NCI-H2196 (cell line): ENCODE measurements around the gene FAM9A.

ENCODE experiments used
- DNase-seq: peaks from one replicate; lab custom pipeline; 2025; ENCODE audit not compliant: unreplicated experiment; lab: John Stamatoyannopoulos, UW

The FAM9A gene

DNA sequence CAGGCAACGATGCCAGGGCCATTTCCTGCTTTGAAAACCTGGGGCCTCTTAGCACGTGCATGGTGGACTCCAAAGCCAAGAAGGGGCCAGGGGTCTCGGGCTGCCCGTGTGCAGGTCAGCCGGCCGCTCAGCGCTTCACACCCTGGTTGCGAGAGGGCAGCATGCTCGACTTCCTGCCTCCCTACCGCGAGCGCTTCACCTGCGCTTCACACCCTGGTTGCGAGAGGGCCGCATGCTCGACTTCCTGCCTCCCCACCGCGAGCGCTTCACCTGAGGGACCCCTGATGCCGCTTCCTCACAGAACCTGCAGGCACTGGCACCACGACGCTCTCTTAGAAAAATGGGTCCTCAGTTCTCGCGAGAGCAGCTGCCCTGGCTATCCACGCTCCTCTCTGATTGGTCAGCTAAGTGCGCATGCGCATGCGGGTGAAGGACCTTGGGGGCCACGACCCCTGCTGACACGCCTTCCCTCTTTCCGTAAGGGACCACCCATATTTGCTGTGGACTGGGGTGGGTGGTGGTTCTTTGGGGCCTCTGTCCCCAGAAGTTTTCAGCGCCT is at the start of gene FAM9A:
FAM9A (minus strand) TSS at position 343 of the 559 bp plus-strand sequence. CDS start 1,212 bp downstream, outside the sequence.
- no peak for DNase-seq

- DNase-seq = no peak
Observed at GRCh38 chrX:8850478-8850877, 49.3 kb upstream of the FAM9A start.

DNA sequence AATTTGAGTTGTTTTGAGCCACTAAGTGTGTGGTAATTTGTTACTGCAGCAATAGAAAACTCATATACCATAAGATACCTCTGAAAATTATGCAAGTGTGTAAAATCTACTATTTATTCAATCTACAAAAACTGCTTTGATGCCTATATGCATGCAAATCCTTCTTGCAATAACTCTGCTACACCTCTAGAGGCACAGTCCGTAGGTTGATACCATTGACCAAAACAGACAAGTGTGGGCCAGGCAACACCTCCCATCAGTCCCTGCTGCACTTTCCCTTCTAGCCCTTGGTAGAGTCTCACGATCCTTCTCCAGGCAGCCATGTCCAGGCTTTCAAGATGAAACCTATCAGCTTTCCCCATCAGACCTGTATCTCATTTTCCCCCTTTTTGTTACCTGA is 48.8 kb upstream of the FAM9A start:
- no peak for DNase-seq

GRCh38 chrX:8849458-8849857 is 48.3 kb upstream of the FAM9A start:
- DNase-seq = no peak

- DNase-seq = no peak
Observed at GRCh38 chrX:8848911-8849310, 47.7 kb upstream of the FAM9A start.

DNA sequence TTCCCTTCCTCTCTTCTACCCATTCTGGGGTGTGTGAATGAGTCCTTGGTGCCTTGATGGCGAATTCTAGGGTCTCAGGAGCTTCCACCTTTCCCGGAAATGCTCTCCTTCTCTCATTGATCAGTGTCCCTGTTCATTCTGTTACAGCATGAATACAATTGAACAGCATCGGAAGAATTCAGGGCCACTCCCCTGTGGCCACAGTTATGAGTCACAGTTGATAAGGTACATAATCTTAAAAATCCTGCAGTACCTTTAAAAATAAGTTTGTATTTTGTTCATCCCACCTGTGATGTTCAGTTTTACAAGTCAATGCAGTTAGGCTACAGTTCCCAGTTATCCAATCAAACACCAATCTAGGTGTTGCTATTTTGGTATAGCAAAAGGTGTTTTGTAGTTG is 47.3 kb upstream of the FAM9A start:
- DNase-seq = no peak

- DNase-seq = no peak
Observed at GRCh38 chrX:8847360-8847759, 46.2 kb upstream of the FAM9A start.

- DNase-seq = no peak
Observed at GRCh38 chrX:8846266-8846665, 45.1 kb upstream of the FAM9A start.

DNA sequence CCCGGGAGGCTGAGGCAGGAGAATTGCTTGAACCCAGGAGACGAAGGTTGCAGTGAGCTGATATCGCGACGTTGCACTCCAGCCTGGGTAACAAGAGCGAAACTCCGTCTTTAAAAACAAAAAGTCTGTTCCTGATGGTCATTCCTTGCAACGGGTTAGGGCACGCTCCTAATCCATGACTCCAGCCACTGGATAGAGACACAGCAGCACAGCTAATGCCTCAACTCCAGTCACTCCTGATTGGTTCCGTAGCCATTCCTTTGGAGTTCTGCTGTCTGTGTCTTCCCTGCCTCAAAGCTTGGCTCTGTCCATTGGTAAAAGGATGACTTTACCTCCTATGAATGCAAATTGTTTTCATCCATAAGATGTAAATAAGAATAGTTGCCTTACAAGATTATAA is 44.3 kb upstream of the FAM9A start:
- DNase-seq = no peak

DNA sequence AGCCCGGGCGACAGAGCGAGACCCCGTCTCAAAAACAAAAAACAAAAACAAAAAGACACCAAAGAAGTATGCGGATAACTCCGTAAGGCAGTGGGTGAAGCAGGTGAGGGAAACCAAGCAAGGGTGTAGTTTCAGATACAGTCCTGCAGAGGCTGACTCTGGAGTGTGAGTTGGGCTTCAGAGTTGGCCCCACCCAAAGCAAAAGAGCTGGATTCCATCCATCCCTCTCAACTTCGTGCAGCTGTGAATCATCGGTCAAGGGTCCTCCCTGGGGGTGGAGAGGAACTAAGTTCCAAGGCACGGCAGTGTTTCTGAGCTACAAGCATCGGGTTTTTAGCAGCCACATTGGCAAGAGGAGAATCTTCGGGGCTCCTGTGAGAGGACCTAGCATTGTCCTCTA is 43.9 kb upstream of the FAM9A start:
- no peak for DNase-seq

GRCh38 chrX:8844157-8844556 is 43.0 kb upstream of the FAM9A start:
- DNase-seq = no peak

DNA sequence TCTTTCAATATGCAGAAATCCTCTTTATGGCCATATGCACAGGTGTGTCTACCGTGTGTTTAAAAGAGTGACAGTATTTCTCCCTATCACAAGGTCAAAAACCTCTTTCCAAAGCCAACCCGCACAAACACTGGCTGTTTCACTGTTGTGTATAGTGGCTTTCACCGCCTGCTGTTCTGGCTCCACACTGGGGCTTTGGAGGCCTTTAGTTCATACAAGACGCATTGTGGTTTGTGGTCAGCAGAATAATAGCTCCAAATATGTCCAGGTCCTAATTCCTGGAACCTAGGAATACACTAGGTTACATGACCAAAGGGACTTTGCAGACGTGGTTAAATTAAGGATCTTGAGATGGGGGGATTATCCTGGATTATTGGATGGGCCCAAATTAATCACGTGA is 40.7 kb upstream of the FAM9A start:
- no peak for DNase-seq

- no peak for DNase-seq
Observed at GRCh38 chrX:8834392-8834791, 33.2 kb upstream of the FAM9A start.

DNA sequence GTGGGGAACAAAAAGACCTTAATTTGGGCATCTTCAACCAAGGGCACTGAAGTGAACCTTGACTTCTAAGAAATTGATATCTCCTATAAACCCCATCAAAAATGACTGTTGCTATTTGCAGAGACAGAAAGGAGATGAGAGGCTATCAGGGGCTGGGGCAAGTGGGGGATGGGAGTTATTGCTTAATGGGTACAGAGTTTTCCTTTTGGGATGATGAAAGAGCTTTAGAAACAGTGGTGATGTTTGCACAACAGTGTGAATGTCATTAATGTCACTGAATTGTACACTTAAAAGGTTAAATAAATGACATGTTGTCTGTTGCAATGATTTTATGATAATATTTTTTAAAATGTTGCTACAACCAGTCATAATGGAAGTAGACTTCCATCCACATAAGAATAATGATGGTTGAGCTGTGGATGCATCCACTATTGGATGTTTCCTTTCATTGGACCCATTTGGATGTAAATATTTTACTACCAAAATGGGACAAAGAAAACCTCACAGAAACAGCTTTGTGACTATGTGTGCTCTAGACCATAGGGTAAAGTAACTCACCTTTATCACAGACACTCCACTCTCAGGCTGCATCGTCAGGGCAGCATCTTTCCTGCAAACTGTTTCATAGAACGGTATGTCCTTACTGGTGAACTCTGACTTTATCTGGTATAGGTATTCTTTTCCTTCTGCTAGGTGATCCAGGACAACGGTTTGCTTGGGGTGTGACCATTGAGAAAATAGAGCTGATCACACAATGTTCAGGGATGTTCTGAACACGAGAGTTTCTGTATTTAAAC is 31.6 kb upstream of the FAM9A start:
- no peak for DNase-seq

- DNase-seq = no peak
Observed at GRCh38 chrX:8823698-8824097, 22.5 kb upstream of the FAM9A start.

DNA sequence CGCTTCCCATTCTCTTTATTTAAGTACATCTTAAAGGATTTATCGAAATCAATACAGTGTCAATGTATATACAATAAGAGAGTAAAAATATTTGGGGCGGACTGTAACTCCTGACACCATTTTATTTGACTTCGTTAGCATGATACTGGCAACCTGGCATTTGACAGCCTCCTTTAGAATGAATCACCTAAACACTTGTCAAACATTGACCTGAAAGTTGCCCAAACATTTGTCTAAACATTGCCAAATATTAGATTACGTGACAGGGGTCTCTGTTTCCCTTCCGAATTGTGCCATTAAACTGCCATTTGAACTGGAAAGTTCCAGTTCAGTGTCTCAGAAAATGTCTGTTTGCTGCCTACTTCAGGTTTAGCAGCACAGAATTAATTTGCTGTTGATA is 20.8 kb upstream of the FAM9A start:
- DNase-seq = no peak

DNA sequence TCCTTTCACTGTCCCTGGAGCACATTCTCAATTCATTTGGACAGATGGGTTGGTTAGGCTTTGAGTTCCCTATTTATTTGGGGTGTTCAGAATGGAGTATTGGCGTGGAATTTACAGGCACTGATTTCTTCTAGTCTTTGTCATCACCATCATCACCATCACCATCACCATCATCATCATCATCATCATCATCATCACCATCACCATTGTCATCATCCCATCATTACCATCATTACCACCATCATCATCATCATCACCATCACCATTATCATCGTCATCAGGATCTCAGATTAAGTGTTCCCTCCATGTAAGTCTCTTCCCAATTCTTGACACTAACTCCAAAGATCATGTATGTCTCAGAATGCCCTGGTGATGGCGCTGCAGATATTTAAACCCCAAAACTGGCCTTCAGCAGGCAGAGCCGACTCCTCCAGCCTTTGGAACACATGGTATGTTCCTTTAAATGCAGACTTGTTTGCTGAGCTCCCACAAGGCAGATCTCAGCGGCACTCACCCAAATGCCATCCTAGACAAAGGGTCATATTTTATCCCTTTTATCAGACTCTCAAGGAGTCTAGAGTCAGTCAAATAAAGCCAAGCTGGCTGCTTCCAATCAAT is 19.8 kb upstream of the FAM9A start:
- peak; percentile 20 for DNase-seq

DNA sequence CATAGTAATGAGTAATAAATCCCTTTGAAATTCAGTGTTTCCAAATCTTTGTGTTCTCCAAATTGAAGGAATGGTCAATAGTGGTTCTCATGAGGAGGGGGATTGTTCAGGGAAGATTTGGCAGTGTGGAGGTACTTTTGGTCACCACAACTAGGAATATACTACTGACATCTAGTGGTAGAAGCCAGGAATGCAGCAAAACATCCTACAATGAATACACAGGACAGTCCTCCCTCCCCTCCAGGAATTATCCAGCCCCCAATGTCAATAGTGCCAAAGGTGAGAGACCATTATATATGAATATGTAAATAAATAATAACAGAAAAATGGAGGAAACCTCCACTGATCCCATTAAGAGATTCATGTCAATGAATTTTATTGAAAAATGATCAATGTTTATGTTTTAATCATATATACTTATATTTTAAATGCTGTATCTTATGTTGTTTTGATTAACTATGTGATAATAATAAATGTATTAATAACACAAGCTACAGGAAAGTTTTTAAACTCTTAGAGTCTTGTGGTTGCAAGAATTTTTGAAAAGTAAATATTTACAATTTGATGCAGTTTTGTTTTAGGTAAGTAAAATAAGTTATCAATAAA is 14.4 kb upstream of the FAM9A start:
- peak; percentile 55 for DNase-seq

DNA sequence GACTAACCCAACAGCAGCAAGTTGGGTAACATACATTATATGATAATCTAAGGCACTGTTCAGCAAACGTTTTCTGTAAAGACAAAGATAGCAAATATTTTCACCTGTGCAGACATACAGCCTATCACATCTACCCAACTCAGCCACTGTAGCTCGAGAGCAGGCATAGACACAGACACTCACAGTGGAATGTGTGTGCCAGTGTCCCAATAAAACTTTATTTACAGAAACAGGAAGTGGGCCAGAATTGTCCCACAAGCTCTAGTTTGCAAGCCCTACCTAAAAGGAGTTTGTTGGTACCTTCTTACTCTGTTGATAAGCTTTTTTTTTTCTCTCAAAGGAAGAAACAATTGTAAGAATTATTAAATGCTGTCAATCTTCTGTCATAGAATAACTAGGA is 11.9 kb upstream of the FAM9A start:
- DNase-seq = no peak

- DNase-seq = no peak
Observed at GRCh38 chrX:8811611-8812010, 10.4 kb upstream of the FAM9A start.

GRCh38 chrX:8808661-8809060 is 7.5 kb upstream of the FAM9A start:
- no peak for DNase-seq

DNA sequence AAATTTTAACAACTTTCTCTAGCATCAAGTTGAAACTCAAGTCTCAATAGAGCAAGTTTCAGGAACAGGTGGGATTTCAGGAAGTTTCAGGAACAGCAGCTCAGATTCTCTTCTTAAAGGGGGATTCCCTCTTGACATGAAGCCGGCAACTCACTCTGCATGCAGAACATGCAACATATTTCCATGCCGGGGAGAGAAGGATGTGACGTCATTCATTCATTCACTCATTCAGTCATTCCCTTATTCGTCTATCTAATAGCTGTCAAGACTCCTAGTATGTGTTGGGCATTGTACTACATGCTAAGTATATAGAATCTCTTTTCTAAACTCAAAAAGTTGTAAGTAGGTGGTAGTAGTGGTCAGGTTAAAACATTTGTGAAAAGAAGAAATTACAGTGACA is 4.8 kb upstream of the FAM9A start:
- no peak for DNase-seq
